ENCODE measurements around the gene EHD1. TPM values are rescaled to one million over a fixed set of nuclear protein-coding genes. Genes with fewer than 3 reads are reported as not detected.

EHD1 gene
- total and polyA plus RNA-seq, 7 experiments from 2014 or later: 102 to 263 (median 141) TPM

- peaks cover 0 to 5% (median 0%) of the 10 kb centered on the region in 11 donors for H3K9me3 Mint-ChIP-seq
- peak overlapping the region; percentile 89 to 98 (median 96) for H3K27ac Mint-ChIP-seq
- Histone ChIP-seq H3K4me3 (ENCODE audit: low read length) (no peak overlapping the region), H3K36me3 (ENCODE audit: control insufficient read depth in 2 of 3, insufficient read depth in 3 of 3, low read length in 3 of 3) (peaks cover 0 to 19% (median 0%) of the 10 kb centered on the region in 3 experiments), H3K27ac (ENCODE audit: low read depth, low read length) (peak overlapping the region; percentile 76), H3K4me1 (ENCODE audit: control insufficient read depth in 2 of 2, insufficient read depth in 2 of 2, low read length in 2 of 2) (peaks cover 87 to 99% of the 10 kb centered on the region in 2 donors), H3K9me3 (ENCODE audit: control insufficient read depth in 2 of 3, low read length in 3 of 3) (no peaks in the 10 kb centered on the region), H3K27me3 (ENCODE audit: control insufficient read depth in 2 of 2, insufficient read depth in 2 of 2, low read length in 2 of 2) (no peaks in the 10 kb centered on the region)
- ATAC-seq: no peak
- intact Hi-C loops (cut with micrococcal nuclease): no loop called here
- no peaks in the 10 kb centered on the region for H3K27me3 Mint-ChIP-seq
- ChIA-PET POLR2A (interaction anchor here (0.6 to 29.3 kb wide), 4 partner anchors 14 to 612 kb away, joined by 3 to 1324 read pairs (median 230); partner anchors contain the start of genes CDC42BPG and EHD1), CTCF (interaction anchor here (14.9 to 29.8 kb wide), 2 partner anchors 15 to 20 kb away, joined by 280 to 945 read pairs; partner anchors contain the start of gene EHD1)
- peaks cover 63 to 95% (median 81%) of the 10 kb centered on the region in 7 donors for H3K4me1 Mint-ChIP-seq
- no peak for DNase-seq
- H3K4me3 Mint-ChIP-seq: peak overlapping the region; percentile 64 to 91 (median 78)
- H3K36me3 Mint-ChIP-seq: peaks cover 5 to 25% (median 19%) of the 10 kb centered on the region in 5 donors
These were observed 12.3 kb downstream of the EHD1 start for GRCh38 chr11:64866173-64866491.

- H3K9me3 Mint-ChIP-seq: peaks cover 0 to 5% (median 0%) of the 10 kb centered on the region in 11 donors
- intact Hi-C loops (cut with micrococcal nuclease): no loop called here
- Histone ChIP-seq H3K4me3 (ENCODE audit: low read length) (peak overlapping the region; percentile 45), H3K27me3 (ENCODE audit: control insufficient read depth in 2 of 2, insufficient read depth in 2 of 2, low read length in 2 of 2) (no peaks in the 10 kb centered on the region), H3K9me3 (ENCODE audit: control insufficient read depth in 2 of 3, low read length in 3 of 3) (no peaks in the 10 kb centered on the region), H3K36me3 (ENCODE audit: control insufficient read depth in 2 of 3, insufficient read depth in 3 of 3, low read length in 3 of 3) (peaks cover 0 to 13% (median 0%) of the 10 kb centered on the region in 3 experiments), H3K27ac (ENCODE audit: low read depth, low read length) (peak overlapping the region; percentile 76), H3K4me1 (ENCODE audit: control insufficient read depth in 2 of 2, insufficient read depth in 2 of 2, low read length in 2 of 2) (peaks cover 86 to 98% of the 10 kb centered on the region in 2 donors)
- ChIA-PET CTCF (interaction anchor here (14.9 to 29.8 kb wide), 2 partner anchors 15 to 21 kb away, joined by 280 to 945 read pairs; partner anchors contain the start of gene EHD1), POLR2A (interaction anchor here (0.6 to 29.3 kb wide), 6 partner anchors 14 to 625 kb away, joined by 3 to 1324 read pairs (median 8); partner anchors contain the start of genes CDC42BPG, EHD1, FKBP2 and PPP2R5B)
- ATAC-seq (peak; percentile 30), DNase-seq (no peak)
- peaks cover 5 to 26% (median 19%) of the 10 kb centered on the region in 5 donors for H3K36me3 Mint-ChIP-seq
- peaks cover 63 to 93% (median 81%) of the 10 kb centered on the region in 7 donors for H3K4me1 Mint-ChIP-seq
- H3K27ac Mint-ChIP-seq: peak overlapping the region; percentile 89 to 98 (median 96)
- peak overlapping the region; percentile 64 to 91 (median 78) for H3K4me3 Mint-ChIP-seq
- H3K27me3 Mint-ChIP-seq: no peaks in the 10 kb centered on the region
These were observed 12.9 kb downstream of the EHD1 start for GRCh38 chr11:64865286-64866172.

- Mint-ChIP-seq H3K27me3 (no peaks in the 10 kb centered on the region), H3K36me3 (peaks cover 5 to 33% (median 20%) of the 10 kb centered on the region in 5 donors), H3K4me1 (peaks cover 68 to 94% (median 82%) of the 10 kb centered on the region in 7 donors), H3K4me3 (peak overlapping the region; percentile 45 to 91 (median 78)), H3K27ac (peak overlapping the region; percentile 89 to 98 (median 96)), H3K9me3 (peaks cover 0 to 5% (median 0%) of the 10 kb centered on the region in 11 donors)
- H3K9me3 ChIP-seq (ENCODE audit: control insufficient read depth in 2 of 3, low read length in 3 of 3): no peaks in the 10 kb centered on the region
- peak overlapping the region; percentile 45 for H3K4me3 ChIP-seq (ENCODE audit: low read length)
- ATAC-seq (no peak), DNase-seq (peak in 1 of 9 donors; percentile 63)
- H3K36me3 ChIP-seq (ENCODE audit: control insufficient read depth in 2 of 3, insufficient read depth in 3 of 3, low read length in 3 of 3): peaks cover 0 to 10% (median 3%) of the 10 kb centered on the region in 3 experiments
- peaks cover 86 to 98% of the 10 kb centered on the region in 2 donors for H3K4me1 ChIP-seq (ENCODE audit: control insufficient read depth in 2 of 2, insufficient read depth in 2 of 2, low read length in 2 of 2)
- CTCF ChIA-PET: interaction anchor here (14.9 to 29.8 kb wide), 2 partner anchors 14 to 22 kb away, joined by 280 to 945 read pairs; partner anchors contain the start of gene EHD1
- peak overlapping the region; percentile 76 for H3K27ac ChIP-seq (ENCODE audit: low read depth, low read length)
- intact Hi-C loops (cut with micrococcal nuclease): no loop called here
- no peaks in the 10 kb centered on the region for H3K27me3 ChIP-seq (ENCODE audit: control insufficient read depth in 2 of 2, insufficient read depth in 2 of 2, low read length in 2 of 2)
- POLR2A ChIA-PET: interaction anchor here (0.6 to 29.3 kb wide), 7 partner anchors 13 to 624 kb away, joined by 3 to 1324 read pairs (median 12); partner anchors contain the start of genes CDC42BPG, EHD1, FKBP2 and PPP2R5B
These were observed 13.7 kb downstream of the EHD1 start for GRCh38 chr11:64864473-64865285.

- Histone ChIP-seq H3K4me3 (ENCODE audit: low read length) (peak overlapping the region; percentile 45), H3K27ac (ENCODE audit: low read depth, low read length) (peak overlapping the region; percentile 76), H3K36me3 (ENCODE audit: control insufficient read depth in 2 of 3, insufficient read depth in 3 of 3, low read length in 3 of 3) (peaks cover 0 to 10% (median 3%) of the 10 kb centered on the region in 3 experiments), H3K4me1 (ENCODE audit: control insufficient read depth in 2 of 2, insufficient read depth in 2 of 2, low read length in 2 of 2) (peaks cover 86 to 98% of the 10 kb centered on the region in 2 donors), H3K9me3 (ENCODE audit: control insufficient read depth in 2 of 3, low read length in 3 of 3) (no peaks in the 10 kb centered on the region), H3K27me3 (ENCODE audit: control insufficient read depth in 2 of 2, insufficient read depth in 2 of 2, low read length in 2 of 2) (no peaks in the 10 kb centered on the region)
- ATAC-seq: no peak
- Mint-ChIP-seq H3K9me3 (peaks cover 0 to 5% (median 0%) of the 10 kb centered on the region in 11 donors), H3K4me1 (peaks cover 71 to 94% (median 83%) of the 10 kb centered on the region in 7 donors), H3K27ac (peak overlapping the region; percentile 89 to 98 (median 96)), H3K4me3 (peak overlapping the region; percentile 45 to 91 (median 78)), H3K27me3 (no peaks in the 10 kb centered on the region), H3K36me3 (peaks cover 5 to 37% (median 24%) of the 10 kb centered on the region in 5 donors)
- DNase-seq: no peak
- POLR2A ChIA-PET: interaction anchor here (0.6 to 29.3 kb wide), 7 partner anchors 12 to 251 kb away, joined by 3 to 1324 read pairs (median 12); partner anchors contain the start of genes CDC42BPG, EHD1, PPP2R5B and RASGRP2
- CTCF ChIA-PET: interaction anchor here (14.9 to 29.8 kb wide), 2 partner anchors 13 to 22 kb away, joined by 280 to 945 read pairs; partner anchors contain the start of gene EHD1
- intact Hi-C loops (cut with micrococcal nuclease): no loop called here
These were observed 14.3 kb downstream of the EHD1 start for GRCh38 chr11:64864135-64864472.

- intact Hi-C loops (cut with micrococcal nuclease): no loop called here
- H3K27ac Mint-ChIP-seq: peak overlapping the region; percentile 91 to 98 (median 96)
- H3K27ac ChIP-seq (ENCODE audit: low read depth, low read length): peak overlapping the region; percentile 76
- H3K27me3 ChIP-seq (ENCODE audit: control insufficient read depth in 2 of 2, insufficient read depth in 2 of 2, low read length in 2 of 2): no peaks in the 10 kb centered on the region
- CTCF ChIA-PET: interaction anchor here (14.9 to 29.8 kb wide), 2 partner anchors 13 to 23 kb away, joined by 280 to 945 read pairs; partner anchors contain the start of gene EHD1
- peaks cover 4 to 40% (median 24%) of the 10 kb centered on the region in 5 donors for H3K36me3 Mint-ChIP-seq
- no peaks in the 10 kb centered on the region for H3K9me3 ChIP-seq (ENCODE audit: control insufficient read depth in 2 of 3, low read length in 3 of 3)
- H3K4me3 ChIP-seq (ENCODE audit: low read length): peak overlapping the region; percentile 45
- POLR2A ChIA-PET: interaction anchor here (0.5 to 29.3 kb wide), 9 partner anchors 12 to 254 kb away, joined by 3 to 1324 read pairs (median 12); partner anchors contain the start of genes CDC42BPG, EHD1, RASGRP2 and SF1
- H3K4me1 ChIP-seq (ENCODE audit: control insufficient read depth in 2 of 2, insufficient read depth in 2 of 2, low read length in 2 of 2): peaks cover 86 to 98% of the 10 kb centered on the region in 2 donors
- ATAC-seq (no peak), DNase-seq (no peak)
- peaks cover 0 to 9% (median 3%) of the 10 kb centered on the region in 3 experiments for H3K36me3 ChIP-seq (ENCODE audit: control insufficient read depth in 2 of 3, insufficient read depth in 3 of 3, low read length in 3 of 3)
- no peaks in the 10 kb centered on the region for H3K27me3 Mint-ChIP-seq
- peak overlapping the region; percentile 66 to 91 (median 81) for H3K4me3 Mint-ChIP-seq
- peaks cover 72 to 94% (median 82%) of the 10 kb centered on the region in 7 donors for H3K4me1 Mint-ChIP-seq
- H3K9me3 Mint-ChIP-seq: peaks cover 0 to 5% (median 0%) of the 10 kb centered on the region in 11 donors
These were observed 14.9 kb downstream of the EHD1 start for GRCh38 chr11:64863391-64864060.
